NT2/D1 (cell line): Measurements from ENCODE around the gene ZNF189.

Experiments used
- YY1 ChIP-seq: IDR thresholded peaks from 2 replicates; pipeline ENCODE4 v1.6.1; 2011; ENCODE audit not compliant: insufficient read length, insufficient read depth
- ZNF274 ChIP-seq: IDR thresholded peaks from 2 replicates; pipeline ENCODE4 v1.6.1; 2011; ENCODE audit warnings: mild to moderate bottlenecking, low read depth, low read length

DNA sequence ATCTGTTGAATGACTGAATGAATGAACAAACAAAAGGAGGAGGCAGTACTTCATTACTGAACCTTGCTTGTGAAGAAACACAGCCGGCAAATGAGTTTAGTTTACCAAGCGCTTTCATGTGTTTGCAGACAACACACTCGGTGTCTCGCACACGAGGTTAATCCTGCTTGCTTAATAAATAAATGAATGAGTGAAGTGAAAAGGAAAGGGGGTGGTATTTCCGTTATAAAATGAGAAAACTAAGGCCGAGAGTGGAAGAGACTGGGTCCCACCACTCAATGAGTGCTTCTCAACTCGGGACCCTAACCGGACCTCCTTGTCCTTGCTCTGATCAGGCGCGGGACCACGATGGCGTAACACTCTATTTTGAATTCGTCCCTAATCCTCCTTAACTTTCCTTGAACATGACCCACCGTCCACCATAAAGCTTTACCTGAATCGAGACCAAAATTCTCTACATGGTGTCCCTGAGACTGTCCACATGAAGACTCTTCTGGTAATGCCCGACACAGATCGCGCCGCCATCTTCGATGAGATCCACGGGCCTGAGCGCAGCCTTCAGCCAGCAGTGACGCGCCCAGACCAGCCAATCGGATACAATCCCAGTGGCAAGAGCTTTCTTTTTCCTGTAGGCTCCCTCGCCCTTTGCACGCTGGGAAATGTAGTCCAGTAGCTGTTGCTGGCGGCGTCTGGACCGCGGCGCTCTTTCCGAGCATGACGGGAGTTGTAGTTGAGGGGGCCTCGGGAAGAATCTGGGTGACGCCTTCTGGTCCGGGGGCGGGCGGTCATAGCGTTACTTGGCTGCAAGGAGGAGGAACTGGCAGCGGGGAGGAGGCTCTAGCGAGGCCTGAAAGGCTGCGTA is at the start of gene ZNF189, which contains the start of gene MRPL50:
- TF ChIP-seq YY1 (peak; percentile 87), ZNF274 (no peak)
